Peyer's patch (tissue), 4 donors: ENCODE measurements around the gene ZNF644.

Experiments used
- CTCF ChIP-seq, 6 experiments: fragments of 450-650 bp in 4 of 6; fragments of 200-600 bp in 2 of 6; sonication (generic) in 1 of 6; IDR thresholded peaks; one replicate each; pipeline ENCODE4 v1.5.1; 2017 to 2019; ENCODE audit warnings: antibody characterized with exemption in 6 of 6, mild to moderate bottlenecking in 3 of 6, moderate library complexity in 1 of 6
- POLR2A ChIP-seq, 2 donors: fragments of 450-650 bp; IDR thresholded peaks; one replicate each; pipeline ENCODE4 v1.5.1; 2017; ENCODE audit warnings: antibody characterized with exemption in 2 of 2, mild to moderate bottlenecking in 2 of 2, moderate library complexity in 2 of 2

- TF ChIP-seq POLR2A (IDR thresholded peaks at IDR 0.05) (no peak), CTCF (IDR thresholded peaks at IDR 0.05) (no peak)
Observed at GRCh38 chr1:91026320-91026719, 4.5 kb upstream of the ZNF644 start.
